Measurements from ENCODE around the gene MACROD2.

- TF ChIP-seq, protein P1, sequence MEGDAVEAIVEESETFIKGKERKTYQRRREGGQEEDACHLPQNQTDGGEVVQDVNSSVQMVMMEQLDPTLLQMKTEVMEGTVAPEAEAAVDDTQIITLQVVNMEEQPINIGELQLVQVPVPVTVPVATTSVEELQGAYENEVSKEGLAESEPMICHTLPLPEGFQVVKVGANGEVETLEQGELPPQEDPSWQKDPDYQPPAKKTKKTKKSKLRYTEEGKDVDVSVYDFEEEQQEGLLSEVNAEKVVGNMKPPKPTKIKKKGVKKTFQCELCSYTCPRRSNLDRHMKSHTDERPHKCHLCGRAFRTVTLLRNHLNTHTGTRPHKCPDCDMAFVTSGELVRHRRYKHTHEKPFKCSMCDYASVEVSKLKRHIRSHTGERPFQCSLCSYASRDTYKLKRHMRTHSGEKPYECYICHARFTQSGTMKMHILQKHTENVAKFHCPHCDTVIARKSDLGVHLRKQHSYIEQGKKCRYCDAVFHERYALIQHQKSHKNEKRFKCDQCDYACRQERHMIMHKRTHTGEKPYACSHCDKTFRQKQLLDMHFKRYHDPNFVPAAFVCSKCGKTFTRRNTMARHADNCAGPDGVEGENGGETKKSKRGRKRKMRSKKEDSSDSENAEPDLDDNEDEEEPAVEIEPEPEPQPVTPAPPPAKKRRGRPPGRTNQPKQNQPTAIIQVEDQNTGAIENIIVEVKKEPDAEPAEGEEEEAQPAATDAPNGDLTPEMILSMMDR (IDR thresholded peaks at IDR 0.05) = no peak
- no peak for TF ChIP-seq EP300 (IDR thresholded peaks at IDR 0.05)
- TF ChIP-seq POLR2A (IDR thresholded peaks at IDR 0.05) = no peak
- no peak for TF ChIP-seq POLR2AphosphoS5 (IDR thresholded peaks at IDR 0.05)
Observed at GRCh38 chr20:14888134-14888533, 892.8 kb downstream of the MACROD2 start.

Data from suprapubic skin (tissue), 4 donors.